Astrocyte of the spinal cord (primary cell): Measurements from ENCODE around the gene EGFLAM.
"Not testable (repeated sequence)": the region's sequence is repeated elsewhere in the genome, so short reads cannot be mapped to it uniquely, and the experiment has no call there.

Source experiments
- DNase-seq: peaks from one replicate; pipeline ENCODE4 v3.0.0; 2011; ENCODE audit warnings: low read depth, low spot score
- H3K4me3 ChIP-seq: 2 replicates; pipeline ENCODE4 v1.5.1; 2011; ENCODE audit warnings: low read depth, mild to moderate bottlenecking, low read length, moderate library complexity
- in situ Hi-C: cut with HindIII; loops from 2 replicates; pipeline ENCODE4 v1.10.0; 2017; ENCODE audit warnings: low sequenced_read_pairs
- TF ChIP-seq, protein P1 (sequence below): IDR thresholded peaks from 2 replicates; pipeline ENCODE4 v1.5.1; 2012; ENCODE audit warnings: low read depth, mild to moderate bottlenecking, low read length, inconsistent platforms

EGFLAM gene

GRCh38 chr5:38404667-38405276, 146.4 kb downstream of the EGFLAM start:
- DNase-seq: no peak
- in situ Hi-C loops: no loop called here
- TF ChIP-seq, protein P1, sequence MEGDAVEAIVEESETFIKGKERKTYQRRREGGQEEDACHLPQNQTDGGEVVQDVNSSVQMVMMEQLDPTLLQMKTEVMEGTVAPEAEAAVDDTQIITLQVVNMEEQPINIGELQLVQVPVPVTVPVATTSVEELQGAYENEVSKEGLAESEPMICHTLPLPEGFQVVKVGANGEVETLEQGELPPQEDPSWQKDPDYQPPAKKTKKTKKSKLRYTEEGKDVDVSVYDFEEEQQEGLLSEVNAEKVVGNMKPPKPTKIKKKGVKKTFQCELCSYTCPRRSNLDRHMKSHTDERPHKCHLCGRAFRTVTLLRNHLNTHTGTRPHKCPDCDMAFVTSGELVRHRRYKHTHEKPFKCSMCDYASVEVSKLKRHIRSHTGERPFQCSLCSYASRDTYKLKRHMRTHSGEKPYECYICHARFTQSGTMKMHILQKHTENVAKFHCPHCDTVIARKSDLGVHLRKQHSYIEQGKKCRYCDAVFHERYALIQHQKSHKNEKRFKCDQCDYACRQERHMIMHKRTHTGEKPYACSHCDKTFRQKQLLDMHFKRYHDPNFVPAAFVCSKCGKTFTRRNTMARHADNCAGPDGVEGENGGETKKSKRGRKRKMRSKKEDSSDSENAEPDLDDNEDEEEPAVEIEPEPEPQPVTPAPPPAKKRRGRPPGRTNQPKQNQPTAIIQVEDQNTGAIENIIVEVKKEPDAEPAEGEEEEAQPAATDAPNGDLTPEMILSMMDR: no peak
- H3K4me3 ChIP-seq: no peak overlapping the region

GRCh38 chr5:38408446-38409198, 150.3 kb downstream of the EGFLAM start:
- in situ Hi-C loops: no loop called here
- TF ChIP-seq, protein P1: no peak
- no peak overlapping the region for H3K4me3 ChIP-seq
- DNase-seq: no peak

DNA sequence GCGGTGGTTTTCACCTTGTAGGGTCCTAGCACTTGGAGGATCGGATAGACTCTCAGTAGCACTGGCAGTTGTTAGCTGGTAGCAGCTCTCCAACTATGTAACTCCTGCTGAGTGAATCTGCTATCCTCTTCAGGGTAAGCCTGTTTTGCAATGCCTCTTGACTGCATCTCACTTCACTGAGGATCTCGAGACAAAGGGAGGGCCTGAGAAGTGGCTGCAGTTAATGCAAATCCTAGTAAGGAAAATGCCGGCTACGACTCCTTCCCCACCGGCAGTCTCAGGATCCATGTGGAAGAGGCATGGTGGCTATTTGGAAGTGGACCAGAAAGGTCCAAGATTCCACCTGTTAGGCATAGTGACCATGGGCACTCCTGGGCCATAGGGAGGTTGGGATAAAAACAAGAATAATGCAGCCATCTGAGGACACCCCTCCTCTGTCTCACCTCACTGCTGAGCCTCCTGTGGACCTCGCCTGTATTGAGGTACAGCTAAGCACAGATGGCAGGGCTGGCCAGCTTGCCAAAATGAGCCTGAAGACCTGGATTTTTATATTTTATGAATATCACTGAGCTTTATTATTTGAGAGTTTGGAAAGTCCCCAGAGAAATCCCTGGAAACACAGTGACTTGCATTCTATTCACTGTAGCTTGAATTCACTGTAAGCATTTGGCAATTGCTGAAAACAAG, 152.1 kb downstream of the EGFLAM start:
- in situ Hi-C loops: no loop called here

DNA sequence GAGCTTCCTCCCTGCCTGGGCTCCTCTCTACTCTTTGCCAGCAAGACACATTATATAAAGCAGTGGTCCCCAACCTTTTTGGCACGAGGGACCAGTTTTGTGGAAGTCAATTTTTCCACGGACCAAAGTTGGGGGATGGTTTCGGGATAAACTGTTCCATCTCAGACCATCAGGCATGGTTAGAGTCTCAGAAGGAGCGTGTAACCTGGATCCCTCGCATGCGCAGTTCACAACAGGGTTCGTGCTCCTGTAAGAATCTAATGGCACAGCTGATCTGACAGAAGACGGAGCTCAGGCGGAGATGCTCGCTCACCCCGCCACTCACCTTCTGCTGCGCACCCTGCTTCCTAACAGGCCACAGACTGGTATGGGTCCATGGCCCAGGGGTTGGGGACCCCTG, 155.3 kb downstream of the EGFLAM start:
- in situ Hi-C loops: no loop called here
- no peak for DNase-seq
- H3K4me3 ChIP-seq: no peak overlapping the region
- TF ChIP-seq, protein P1: no peak

More for the DNA sequence above, 152.1 kb downstream of the EGFLAM start:
- no peak for DNase-seq
- no peak overlapping the region for H3K4me3 ChIP-seq
- TF ChIP-seq, protein P1: no peak

GRCh38 chr5:38414348-38414747, 156.0 kb downstream of the EGFLAM start:
- H3K4me3 ChIP-seq: no peak overlapping the region
- no peak for DNase-seq
- TF ChIP-seq, protein P1: no peak
- in situ Hi-C loops: no loop called here

DNA sequence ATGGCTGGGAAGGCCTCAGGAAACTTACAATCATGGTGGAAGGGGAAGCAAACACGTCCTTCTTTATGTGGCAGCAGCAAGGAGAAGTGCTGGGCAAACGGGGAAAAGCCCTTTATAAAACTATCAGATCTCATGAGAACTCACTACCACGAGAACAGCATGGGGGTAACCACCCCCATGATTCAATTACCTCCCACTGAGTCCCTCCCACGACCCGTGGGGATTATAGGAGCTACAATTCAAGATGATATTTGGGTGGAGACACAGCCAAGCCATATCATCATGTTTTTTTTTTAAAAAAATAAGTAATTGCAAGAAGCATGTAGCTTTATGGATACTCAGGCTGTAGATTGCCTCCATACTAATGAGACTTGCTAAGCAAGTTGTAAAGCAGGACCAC, 157.4 kb downstream of the EGFLAM start:
- in situ Hi-C loops, DNase-seq, H3K4me3 ChIP-seq: not testable (repeated sequence)

DNA sequence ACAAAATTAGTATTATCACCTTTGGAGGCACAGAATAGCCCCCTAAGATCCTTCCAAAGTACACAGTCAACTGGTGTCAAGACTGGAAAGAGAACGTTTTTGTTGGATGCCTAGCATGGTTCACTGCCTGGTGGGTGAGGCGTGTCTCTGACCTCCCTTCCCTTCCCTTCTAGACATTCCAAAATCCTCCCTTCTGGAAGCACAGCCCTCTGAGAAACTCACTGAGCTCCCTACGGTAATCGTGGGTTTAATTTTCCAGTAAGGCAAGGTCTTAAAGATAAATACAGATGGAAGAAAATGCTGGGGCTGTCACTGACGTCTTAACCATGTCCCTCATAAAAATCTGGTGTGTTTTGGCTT, 159.3 kb downstream of the EGFLAM start:
- H3K4me3 ChIP-seq: no peak overlapping the region
- DNase-seq: no peak
- TF ChIP-seq, protein P1: no peak
- in situ Hi-C loops: no loop called here
